HG02588 (cell line): Measurements from ENCODE around the gene PRDM7.

Experiments used
- ATAC-seq: cut with Tn5 transposase; IDR thresholded peaks from one replicate; pipeline ENCODE4 v1.9.1; 2021; ENCODE audit warnings: mild to moderate bottlenecking, moderate library complexity; ENCODE audit not compliant: unreplicated experiment

PRDM7 gene

GRCh38 chr16:90037276-90037675 is 39.9 kb downstream of the PRDM7 start:
- no peak for ATAC-seq

DNA sequence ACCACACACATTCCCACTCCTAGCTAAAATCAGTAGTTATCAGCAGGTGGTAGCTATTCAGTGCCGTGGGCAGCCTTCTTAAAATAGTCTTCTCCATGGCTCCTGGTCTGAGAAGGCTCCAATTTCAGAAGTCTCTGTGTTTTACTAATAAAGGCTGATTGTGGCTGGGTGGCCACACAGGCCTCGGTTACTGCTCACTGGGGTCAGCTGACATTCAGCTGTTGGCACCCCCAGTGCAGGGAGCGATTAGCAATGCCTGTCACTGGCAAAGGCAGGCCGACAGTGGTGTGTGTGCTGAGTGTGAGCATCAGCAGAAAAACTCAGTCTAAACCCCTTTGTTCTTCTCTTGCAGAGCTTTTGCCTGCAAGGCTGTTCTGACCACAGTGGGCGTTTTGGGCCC is 41.2 kb downstream of the PRDM7 start:
- ATAC-seq, result no peak

- no peak for ATAC-seq
Measured at GRCh38 chr16:90034504-90034903, 42.6 kb downstream of the PRDM7 start.

DNA sequence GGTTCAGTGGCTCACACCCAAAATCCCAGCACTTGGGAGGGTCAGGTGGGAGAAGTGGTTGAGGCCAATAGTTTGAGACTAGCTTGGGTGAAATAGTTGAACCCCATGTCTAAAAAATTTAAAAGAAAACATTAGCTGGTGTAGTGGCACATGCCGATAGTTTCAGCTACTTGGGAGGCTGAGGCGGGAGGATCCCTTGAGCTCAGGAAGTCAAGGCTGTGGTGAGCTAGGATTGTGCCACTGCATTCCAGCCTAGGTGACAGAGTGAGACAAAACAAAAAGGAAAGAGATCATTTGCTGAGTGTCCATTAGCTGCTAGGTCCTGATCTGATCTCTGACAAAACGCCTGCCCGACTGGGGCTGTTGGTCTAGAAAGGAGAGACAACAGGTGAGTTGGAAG is 43.7 kb downstream of the PRDM7 start:
- no peak for ATAC-seq

- no peak for ATAC-seq
Measured at GRCh38 chr16:90032674-90033331, 44.3 kb downstream of the PRDM7 start.

GRCh38 chr16:90031931-90032673 is 45.0 kb downstream of the PRDM7 start:
- no peak for ATAC-seq

GRCh38 chr16:90031186-90031930 is 45.8 kb downstream of the PRDM7 start:
- no peak for ATAC-seq

GRCh38 chr16:90028985-90029384 is 48.1 kb downstream of the PRDM7 start:
- ATAC-seq, result no peak

DNA sequence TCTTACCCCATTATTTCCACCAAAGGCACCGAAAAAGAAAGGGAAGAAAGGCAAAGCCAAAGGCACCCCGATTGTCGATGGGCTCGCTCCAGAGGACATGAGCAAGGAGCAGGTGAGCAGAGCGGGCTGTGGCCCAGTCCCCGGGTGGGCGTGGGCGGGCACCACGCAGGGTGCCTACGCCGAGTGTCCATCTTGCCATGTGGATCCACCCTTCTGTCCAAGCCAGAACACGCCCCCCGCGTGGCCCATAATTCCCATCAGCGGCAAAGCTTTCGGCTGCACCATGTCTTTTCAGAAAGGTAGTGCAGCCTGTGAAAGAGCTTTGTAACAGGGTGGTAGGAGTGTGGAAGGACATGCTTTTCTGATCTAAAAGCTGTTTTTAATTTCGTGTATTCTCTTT is 49.5 kb downstream of the PRDM7 start:
- no peak for ATAC-seq

DNA sequence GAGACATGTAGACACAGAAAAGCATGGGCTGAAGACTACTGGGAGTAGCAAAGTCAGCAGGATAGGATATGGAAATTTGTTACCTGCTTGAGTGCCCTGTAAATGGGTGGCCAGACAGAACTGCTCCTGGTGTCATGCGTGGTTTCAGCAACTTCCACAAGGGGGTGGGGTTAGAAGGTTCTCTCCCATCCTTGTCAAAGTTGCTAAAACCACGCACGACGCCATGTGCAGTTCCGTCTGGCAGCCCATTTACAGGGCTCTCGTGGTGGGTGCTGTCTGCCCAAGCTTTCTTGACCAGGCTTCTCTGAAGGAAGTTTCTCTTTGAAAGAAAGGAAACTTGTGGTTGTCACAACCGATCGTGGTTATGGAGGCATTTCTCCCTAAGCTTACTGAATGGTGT is 51.0 kb downstream of the PRDM7 start:
- ATAC-seq, result no peak

DNA sequence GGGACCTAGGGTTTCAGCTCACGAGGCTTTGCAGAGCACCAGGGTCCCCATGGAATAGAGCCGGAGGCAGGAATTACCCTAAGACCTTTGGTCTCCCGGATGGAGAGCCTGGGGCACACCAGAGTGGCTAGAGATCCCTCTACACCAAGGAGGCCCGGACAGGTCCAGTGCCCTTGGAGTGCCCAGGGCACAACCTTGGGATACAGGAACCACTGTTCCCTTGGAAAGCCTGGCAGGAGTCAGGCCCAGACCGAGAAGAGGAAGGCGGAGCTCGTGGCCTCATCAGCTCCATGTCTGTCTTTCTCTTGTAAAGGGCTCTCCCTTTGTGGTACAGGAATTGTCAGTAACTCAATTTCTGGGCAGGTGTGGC is 54.1 kb downstream of the PRDM7 start:
- no peak for ATAC-seq

DNA sequence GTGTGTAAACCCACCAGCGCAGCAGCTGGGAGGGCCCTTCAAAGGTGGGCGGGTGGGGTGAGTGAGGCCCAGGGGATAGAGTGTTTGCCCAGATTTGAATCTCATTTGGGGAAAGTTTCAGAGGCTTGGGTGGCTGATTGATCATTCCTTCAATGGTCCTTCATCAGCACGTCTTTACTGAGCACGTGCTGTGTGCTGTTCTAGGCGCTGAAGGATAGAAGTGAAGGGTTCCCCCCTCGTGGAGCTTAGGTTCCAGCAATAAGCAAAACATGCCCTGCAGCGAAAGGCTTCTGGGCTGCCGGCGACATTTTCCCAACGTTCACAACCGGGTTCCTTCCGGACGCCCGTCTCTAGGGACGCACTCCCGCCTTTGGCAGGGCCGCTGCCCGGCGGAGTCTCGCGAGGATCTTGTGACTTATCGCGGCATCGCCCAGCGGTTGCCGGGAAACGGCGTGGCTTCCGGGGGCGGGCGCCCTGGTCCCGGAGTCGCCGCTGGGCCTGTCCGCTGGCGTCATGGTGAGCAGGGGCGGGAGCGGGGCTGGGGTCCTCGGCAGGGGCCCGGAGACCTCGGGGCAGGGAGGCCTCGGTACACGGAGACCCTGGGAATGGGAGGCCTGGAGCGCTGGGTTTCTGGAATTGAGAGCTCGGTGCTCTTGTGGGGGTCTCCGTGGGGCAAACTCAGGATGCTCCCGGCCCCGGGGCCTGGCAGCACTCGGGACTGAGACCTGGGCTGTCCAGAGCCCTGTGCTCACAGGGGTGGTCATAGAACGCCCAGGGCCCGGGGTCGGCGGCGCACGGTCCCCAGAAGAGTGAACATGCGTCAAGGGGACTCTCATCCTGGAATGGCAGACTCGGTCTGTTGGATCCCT is 54.7 kb downstream of the PRDM7 start:
- no peak for ATAC-seq

DNA sequence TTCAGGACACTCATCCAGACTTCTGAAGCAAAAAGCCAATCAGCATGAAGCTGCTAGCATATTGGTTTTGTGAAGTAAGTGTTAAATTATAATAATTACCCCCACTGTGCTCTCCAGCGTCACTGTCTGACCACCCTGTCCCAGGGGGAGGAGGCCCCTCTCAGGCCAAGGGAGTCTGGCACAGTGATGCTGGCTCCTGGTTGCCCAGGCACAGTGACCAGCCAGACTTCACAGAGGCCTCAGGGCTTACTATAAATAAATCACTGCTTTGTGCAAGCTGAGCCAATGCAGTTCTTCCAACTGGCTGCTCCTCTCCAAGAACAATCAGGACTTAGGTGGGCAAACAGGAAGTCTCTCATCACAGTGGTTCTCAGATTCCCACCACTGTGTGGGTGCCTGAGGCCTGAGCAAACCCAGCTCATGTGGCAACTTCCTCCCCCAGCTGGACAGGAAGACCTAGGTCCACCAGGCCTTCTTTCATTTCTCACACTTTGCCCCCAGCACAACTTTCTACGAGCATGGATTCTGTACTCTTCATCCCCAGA is 56.2 kb downstream of the PRDM7 start:
- ATAC-seq, result no peak

- no peak for ATAC-seq
Measured at GRCh38 chr16:90020260-90020837, 56.8 kb downstream of the PRDM7 start.

DNA sequence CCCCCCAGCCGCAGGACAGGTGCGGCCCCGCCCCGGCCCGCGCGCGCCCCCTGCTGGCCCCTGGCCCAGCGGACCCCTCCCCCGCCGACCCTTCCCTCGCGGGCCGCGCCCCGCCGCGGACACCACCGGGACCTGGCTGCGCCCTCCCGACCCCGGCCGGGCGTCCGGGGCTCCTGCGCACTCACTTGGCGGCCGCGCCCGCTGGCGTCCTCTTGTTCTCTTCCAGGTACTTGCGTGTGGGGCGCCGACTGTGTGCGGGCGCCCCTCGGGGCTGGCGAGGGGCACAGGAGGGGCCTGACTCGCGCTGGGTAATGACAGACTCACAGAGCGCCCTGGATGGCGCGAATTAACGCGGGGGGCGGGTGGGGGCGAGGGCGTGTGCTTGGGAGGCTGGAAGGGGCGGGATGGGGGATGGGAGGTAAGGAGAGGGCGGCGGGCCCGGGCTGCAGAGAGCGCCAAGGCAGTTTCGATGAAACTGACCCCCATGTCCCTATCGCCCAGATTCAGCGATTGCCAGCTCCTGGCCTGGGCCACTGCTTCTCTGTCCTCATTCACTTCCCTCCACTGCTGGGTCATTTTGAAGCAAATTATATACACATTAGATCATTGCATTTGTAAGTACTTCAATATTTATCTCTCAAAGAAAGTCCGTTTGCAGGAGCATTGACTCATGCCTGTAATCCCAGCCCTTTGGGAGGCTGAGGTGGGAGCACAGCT is 57.4 kb downstream of the PRDM7 start:
- ATAC-seq, result no peak

GRCh38 chr16:90018652-90019542 is 58.2 kb downstream of the PRDM7 start, which contains the start of gene DBNDD1:
Gene DBNDD1 (minus strand): TSS chr16:90019456. CDS start chr16:90019341, 115 bp downstream.
- no peak for ATAC-seq

DNA sequence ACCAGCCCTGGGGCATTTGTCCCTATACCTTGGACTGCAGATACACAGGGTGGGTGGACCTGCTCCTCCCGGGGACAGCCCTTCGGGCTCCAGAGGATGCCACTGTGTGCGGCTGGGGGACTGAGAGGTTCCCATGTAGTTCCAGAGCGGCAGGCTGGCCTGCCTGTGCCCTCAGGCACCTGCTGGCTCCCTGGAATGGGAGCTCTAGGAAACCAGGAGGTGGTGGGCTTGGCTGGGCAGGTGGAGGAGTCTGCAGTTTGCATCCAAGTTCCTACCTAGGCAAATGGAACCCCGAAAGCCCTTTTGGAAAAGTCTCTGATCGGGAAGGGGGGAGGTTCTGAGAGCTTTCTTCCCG is 58.9 kb downstream of the PRDM7 start:
- ATAC-seq, result no peak

GRCh38 chr16:90016339-90016950 is 60.7 kb downstream of the PRDM7 start:
- ATAC-seq, result no peak
